ENCODE results near the gene GRIK3.
"Not testable (repeated sequence)": the region's sequence is repeated elsewhere in the genome, so short reads cannot be mapped to it uniquely, and the experiment has no call there.

GRCh38 chr1:36897813-36898212, 136.5 kb downstream of the GRIK3 start:
- TF ChIP-seq CTCF (IDR thresholded peaks at IDR 0.05; ENCODE audit: low read depth, low read length, poor library complexity, severe bottlenecking); EZH2phosphoT487 (IDR thresholded peaks at IDR 0.05; ENCODE audit: borderline replicate concordance, low read length): not testable (repeated sequence)

Measured in DOHH2 (cell line).